Effector memory CD4-positive, alpha-beta T cell (primary cell): ENCODE results near the gene CATSPERZ.

Experiments
- DNase-seq, 3 donors: peaks; one replicate each; pipeline ENCODE4 v3.0.0-alpha.2; 2020
- H3K27ac ChIP-seq: 2 replicates; pipeline ENCODE4 v1.7.0; 2013; ENCODE audit warnings: mild to moderate bottlenecking, low read length, moderate library complexity; ENCODE audit not compliant: insufficient read depth, poor library complexity, severe bottlenecking
- H3K27me3 ChIP-seq: replicated peaks from 2 replicates; pipeline ENCODE4 v1.7.0; 2013; ENCODE audit warnings: mild to moderate bottlenecking, low read length; ENCODE audit not compliant: insufficient read depth, control insufficient read depth, poor library complexity, severe bottlenecking
- H3K36me3 ChIP-seq: 2 replicates; pipeline ENCODE4 v1.7.0; 2013; ENCODE audit warnings: mild to moderate bottlenecking, low read length, moderate library complexity; ENCODE audit not compliant: control insufficient read depth, insufficient read depth
- H3K4me1 ChIP-seq: 2 replicates; pipeline ENCODE4 v1.7.0; 2013; ENCODE audit warnings: low read length, mild to moderate bottlenecking; ENCODE audit not compliant: control insufficient read depth, insufficient read depth, poor library complexity, severe bottlenecking
- H3K4me3 ChIP-seq: 2 replicates; pipeline ENCODE4 v1.7.0; 2013; ENCODE audit warnings: low read length, low read depth, mild to moderate bottlenecking; ENCODE audit not compliant: insufficient read depth, poor library complexity, severe bottlenecking
- H3K9me3 ChIP-seq: 2 replicates; pipeline ENCODE4 v1.7.0; 2013; ENCODE audit warnings: mild to moderate bottlenecking, low read length, moderate library complexity; ENCODE audit not compliant: control insufficient read depth

The CATSPERZ gene

GRCh38 chr11:64291752-64292459 lies 8.3 kb upstream of the CATSPERZ start:
- peaks cover 43% of the 10 kb centered on the region for H3K27me3 ChIP-seq
- no peaks in the 10 kb centered on the region for H3K9me3 ChIP-seq

DNA sequence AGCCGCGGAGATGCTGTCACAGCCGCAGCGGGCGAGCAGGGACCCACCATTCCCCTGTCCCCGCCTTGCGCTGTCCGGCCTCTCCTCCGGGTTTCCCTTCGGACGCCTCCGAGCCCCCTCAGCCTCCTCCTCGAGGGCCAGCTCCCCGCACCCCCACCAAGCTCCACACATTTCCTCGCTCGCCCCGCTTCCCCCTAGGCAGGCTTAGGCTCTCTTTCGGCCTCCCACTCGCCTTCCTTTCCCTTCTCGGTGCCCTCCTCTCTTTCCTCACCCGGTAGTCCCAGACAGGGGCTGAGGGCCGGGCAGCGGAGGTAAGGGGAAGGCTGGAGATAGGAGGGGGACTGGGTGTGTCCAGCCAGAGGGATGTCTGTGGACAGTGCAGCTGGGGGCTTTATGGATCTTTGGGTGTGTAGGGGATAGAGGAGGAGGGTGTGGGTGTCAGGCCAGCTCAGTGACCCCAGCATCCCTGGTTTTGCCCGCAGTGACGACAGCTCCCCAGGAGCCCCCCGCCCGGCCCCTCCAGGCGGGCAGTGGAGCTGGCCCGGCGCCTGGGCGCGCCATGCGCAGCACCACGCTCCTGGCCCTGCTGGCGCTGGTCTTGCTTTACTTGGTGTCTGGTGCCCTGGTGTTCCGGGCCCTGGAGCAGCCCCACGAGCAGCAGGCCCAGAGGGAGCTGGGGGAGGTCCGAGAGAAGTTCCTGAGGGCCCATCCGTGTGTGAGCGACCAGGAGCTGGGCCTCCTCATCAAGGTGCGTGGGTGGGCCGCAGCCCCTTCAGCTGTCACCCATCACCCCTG lies 7.5 kb upstream of the CATSPERZ start:
- peak overlapping the region; percentile 42 for H3K4me3 ChIP-seq
- H3K4me1 ChIP-seq = peaks cover 11% of the 10 kb centered on the region
- no peaks in the 10 kb centered on the region for H3K36me3 ChIP-seq
- no peak for DNase-seq
- no peak overlapping the region for H3K27ac ChIP-seq
- H3K9me3 ChIP-seq = no peaks in the 10 kb centered on the region
- peaks cover 51% of the 10 kb centered on the region for H3K27me3 ChIP-seq

More at GRCh38 chr11:64291752-64292459, 8.3 kb upstream of the CATSPERZ start:
- H3K4me3 ChIP-seq = peak overlapping the region; percentile 42
- no peak overlapping the region for H3K27ac ChIP-seq
- no peaks in the 10 kb centered on the region for H3K36me3 ChIP-seq
- no peak for DNase-seq
- H3K4me1 ChIP-seq = peaks cover 11% of the 10 kb centered on the region

DNA sequence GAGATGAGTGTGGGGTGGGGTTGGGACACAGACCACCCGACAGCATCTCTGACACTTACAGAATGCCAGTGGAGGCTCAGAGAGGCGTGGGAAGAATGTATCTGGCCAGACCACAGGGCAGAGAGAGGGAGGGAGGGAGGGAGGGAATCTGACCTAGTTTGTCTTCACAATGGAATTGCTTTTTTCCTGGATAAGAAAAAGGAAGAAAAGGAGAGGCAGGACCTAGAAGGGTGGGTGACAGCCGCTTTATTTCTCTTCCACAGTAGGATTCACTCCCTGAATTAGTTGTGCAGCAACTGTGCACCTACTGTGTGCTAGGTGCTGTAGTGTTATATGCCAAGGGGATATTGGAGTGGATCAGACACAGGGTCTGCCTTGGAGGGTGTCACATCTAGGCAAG lies 5.4 kb upstream of the CATSPERZ start:
- no peak overlapping the region for H3K27ac ChIP-seq
- H3K27me3 ChIP-seq = peaks cover 72% of the 10 kb centered on the region
- H3K4me1 ChIP-seq = peaks cover 26% of the 10 kb centered on the region
- H3K4me3 ChIP-seq = no peak overlapping the region
- no peak for DNase-seq
- H3K9me3 ChIP-seq = no peaks in the 10 kb centered on the region
- no peaks in the 10 kb centered on the region for H3K36me3 ChIP-seq

GRCh38 chr11:64295760-64296159 lies 4.4 kb upstream of the CATSPERZ start:
- H3K9me3 ChIP-seq = no peaks in the 10 kb centered on the region
- peaks cover 78% of the 10 kb centered on the region for H3K27me3 ChIP-seq
- H3K27ac ChIP-seq = no peak overlapping the region
- peaks cover 35% of the 10 kb centered on the region for H3K4me1 ChIP-seq
- H3K36me3 ChIP-seq = no peaks in the 10 kb centered on the region
- H3K4me3 ChIP-seq = no peak overlapping the region
- no peak for DNase-seq

DNA sequence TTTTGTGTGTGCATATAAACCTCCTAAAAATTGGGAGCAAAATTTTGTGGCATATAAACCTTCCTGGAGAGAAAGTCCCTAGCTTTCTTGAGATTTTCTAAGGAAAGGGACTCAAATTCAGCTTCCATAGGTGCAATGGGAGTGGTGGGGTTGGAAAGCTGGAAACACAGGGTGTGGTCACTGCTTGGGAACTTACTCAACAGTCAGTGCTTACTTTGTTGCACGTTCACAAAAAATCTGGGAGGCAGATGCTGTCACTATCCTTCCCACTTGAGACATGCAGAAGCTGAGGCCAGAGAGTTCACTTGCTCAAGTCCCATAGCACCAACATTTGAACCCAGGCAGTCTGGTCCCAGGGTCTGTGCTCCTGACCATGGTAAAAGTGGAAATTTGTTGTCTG lies 3.9 kb upstream of the CATSPERZ start:
- peaks cover 35% of the 10 kb centered on the region for H3K4me1 ChIP-seq
- no peak for DNase-seq

DNA sequence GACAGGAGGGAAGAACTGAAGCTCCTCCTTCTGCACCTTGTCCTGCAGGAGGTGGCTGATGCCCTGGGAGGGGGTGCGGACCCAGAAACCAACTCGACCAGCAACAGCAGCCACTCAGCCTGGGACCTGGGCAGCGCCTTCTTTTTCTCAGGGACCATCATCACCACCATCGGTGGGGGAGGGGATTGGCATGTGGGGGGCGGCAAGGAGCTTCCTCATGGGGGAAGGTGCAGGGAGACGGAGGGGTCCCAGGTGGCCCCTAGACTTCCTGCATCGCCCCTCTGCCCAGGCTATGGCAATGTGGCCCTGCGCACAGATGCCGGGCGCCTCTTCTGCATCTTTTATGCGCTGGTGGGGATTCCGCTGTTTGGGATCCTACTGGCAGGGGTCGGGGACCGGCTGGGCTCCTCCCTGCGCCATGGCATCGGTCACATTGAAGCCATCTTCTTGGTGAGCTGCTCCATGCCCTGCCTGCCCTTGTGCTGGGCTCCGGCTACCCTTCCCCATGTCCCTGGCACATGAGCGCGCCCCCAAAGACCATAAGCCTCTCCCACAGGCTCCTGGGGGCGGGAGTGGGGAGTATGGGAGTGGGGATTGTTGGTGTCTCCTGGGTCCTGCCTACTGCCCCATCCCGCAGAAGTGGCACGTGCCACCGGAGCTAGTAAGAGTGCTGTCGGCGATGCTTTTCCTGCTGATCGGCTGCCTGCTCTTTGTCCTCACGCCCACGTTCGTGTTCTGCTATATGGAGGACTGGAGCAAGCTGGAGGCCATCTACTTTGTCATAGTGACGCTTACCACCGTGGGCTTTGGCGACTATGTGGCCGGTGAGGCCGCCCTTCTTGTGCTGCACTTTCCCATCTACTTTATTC lies 3.1 kb upstream of the CATSPERZ start:
- DNase-seq = no peak
- peaks cover 77% of the 10 kb centered on the region for H3K27me3 ChIP-seq
- H3K4me3 ChIP-seq = no peak overlapping the region
- H3K36me3 ChIP-seq = no peaks in the 10 kb centered on the region
- H3K27ac ChIP-seq = no peak overlapping the region
- H3K4me1 ChIP-seq = peaks cover 38% of the 10 kb centered on the region
- no peaks in the 10 kb centered on the region for H3K9me3 ChIP-seq

More for the DNA sequence above, 3.9 kb upstream of the CATSPERZ start:
- no peaks in the 10 kb centered on the region for H3K9me3 ChIP-seq
- H3K4me3 ChIP-seq = no peak overlapping the region
- H3K27me3 ChIP-seq = peaks cover 78% of the 10 kb centered on the region
- no peak overlapping the region for H3K27ac ChIP-seq
- H3K36me3 ChIP-seq = no peaks in the 10 kb centered on the region

DNA sequence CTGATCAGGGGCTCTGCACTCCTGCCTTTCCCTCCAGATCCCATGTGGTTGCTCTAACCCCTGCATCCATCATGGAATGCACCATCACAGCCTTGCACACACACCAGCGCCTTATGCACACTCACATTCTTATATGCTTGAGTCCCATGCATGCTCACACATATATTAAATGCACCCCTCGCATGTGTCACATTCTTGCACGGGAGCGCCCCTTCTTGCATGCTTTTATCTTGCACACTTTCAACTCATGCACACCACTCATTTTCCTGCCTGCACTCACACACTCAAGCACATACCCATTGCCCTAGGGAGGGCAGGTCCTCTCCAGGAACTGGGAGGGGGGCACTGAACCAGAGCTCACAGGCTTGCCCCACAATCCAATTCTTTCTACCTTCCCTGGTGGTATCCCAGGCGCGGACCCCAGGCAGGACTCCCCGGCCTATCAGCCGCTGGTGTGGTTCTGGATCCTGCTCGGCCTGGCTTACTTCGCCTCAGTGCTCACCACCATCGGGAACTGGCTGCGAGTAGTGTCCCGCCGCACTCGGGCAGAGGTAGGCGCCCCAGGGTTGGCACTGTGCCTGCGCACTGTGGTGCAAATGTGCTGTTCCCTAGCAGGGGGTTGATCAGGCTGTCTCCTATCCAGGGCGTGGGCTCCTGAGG lies 2.3 kb upstream of the CATSPERZ start:
- Histone ChIP-seq H3K27me3 (peaks cover 69% of the 10 kb centered on the region), H3K4me3 (no peak overlapping the region)

DNA sequence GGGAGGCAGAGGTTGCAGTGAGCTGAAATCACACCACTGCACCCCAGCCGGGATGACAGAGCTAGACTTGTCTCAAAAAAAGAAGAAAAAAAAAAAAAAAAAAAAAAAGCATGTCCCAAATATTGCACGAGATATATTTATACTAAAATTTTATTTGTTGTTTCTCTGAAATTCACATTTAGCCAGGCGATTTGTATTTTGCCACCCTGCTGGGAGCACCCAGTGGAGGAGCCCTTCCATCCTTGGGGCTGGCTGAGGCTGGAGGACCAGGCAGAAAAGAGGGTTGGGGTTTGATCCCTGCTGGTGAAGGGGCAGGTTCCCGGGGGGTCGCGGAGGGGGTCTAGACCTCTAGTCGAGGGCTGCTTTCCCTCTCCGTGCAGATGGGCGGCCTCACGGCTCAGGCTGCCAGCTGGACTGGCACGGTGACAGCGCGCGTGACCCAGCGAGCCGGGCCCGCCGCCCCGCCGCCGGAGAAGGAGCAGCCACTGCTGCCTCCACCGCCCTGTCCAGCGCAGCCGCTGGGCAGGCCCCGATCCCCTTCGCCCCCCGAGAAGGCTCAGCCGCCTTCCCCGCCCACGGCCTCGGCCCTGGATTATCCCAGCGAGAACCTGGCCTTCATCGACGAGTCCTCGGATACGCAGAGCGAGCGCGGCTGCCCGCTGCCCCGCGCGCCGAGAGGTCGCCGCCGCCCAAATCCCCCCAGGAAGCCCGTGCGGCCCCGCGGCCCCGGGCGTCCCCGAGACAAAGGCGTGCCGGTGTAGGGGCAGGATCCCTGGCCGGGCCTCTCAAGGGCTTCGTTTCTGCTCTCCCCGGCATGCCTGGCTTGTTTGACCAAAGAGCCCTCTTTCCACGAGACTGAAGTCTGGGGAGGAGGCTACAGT lies 952 bp upstream of the CATSPERZ start:
- no peaks in the 10 kb centered on the region for H3K36me3 ChIP-seq
- no peak for DNase-seq
- peaks cover 64% of the 10 kb centered on the region for H3K27me3 ChIP-seq
- H3K27ac ChIP-seq = no peak overlapping the region
- peaks cover 37% of the 10 kb centered on the region for H3K4me1 ChIP-seq
- H3K9me3 ChIP-seq = no peaks in the 10 kb centered on the region
- H3K4me3 ChIP-seq = no peak overlapping the region

More for the DNA sequence above, 2.3 kb upstream of the CATSPERZ start:
- Histone ChIP-seq H3K27ac (no peak overlapping the region), H3K9me3 (no peaks in the 10 kb centered on the region), H3K36me3 (no peaks in the 10 kb centered on the region), H3K4me1 (peaks cover 32% of the 10 kb centered on the region)
- no peak for DNase-seq
